AG04450 (cell line): ENCODE results near the gene USP2. TPM values are rescaled to one million over a fixed set of nuclear protein-coding genes. Genes with fewer than 3 reads are reported as not detected.

Experiments used
- CTCF ChIA-PET: fragments of 300-600, 350-600 bp; formaldehyde crosslinking; extraction: SDS; loops from one replicate; lab custom pipeline; 2022; ENCODE audit warnings: antibody characterized with exemption, inconsistent platforms; lab: Charles Lee
- POLR2A ChIA-PET: fragments of 350-600 bp; formaldehyde crosslinking; extraction: SDS; loops from one replicate; lab custom pipeline; 2021; ENCODE audit warnings: antibody characterized with exemption, inconsistent platforms; lab: Yijun Ruan, JAX
- DNase-seq: peaks from one replicate; pipeline ENCODE4 v3.0.0-alpha.2; 2011; ENCODE audit warnings: low read depth, low spot score
- H3K27ac ChIP-seq: one replicate; pipeline ENCODE4 v1.5.1; 2012; ENCODE audit warnings: low read depth, low read length, control low read depth
- H3K27me3 ChIP-seq: one replicate; pipeline ENCODE4 v1.6.0; 2012; ENCODE audit warnings: low read length; ENCODE audit not compliant: control insufficient read depth, insufficient read depth
- H3K4me3 ChIP-seq: 2 replicates; pipeline ENCODE4 v1.5.1; 2011; ENCODE audit warnings: mild to moderate bottlenecking, low read depth, low read length, control low read depth
- H3K9me3 ChIP-seq: 2 replicates; pipeline ENCODE4 v1.5.1; 2012; ENCODE audit warnings: low read length; ENCODE audit not compliant: control insufficient read depth, insufficient read depth
- CTCF ChIP-seq: IDR thresholded peaks from 2 replicates; pipeline ENCODE4 v1.5.1; 2011; ENCODE audit warnings: low read depth, low read length, control low read depth, inconsistent platforms
- polyA plus RNA-seq: library from polyadenylated mRNA; depleted of rRNA; stranded (reverse); fragments of >200 nt; gene quantifications from 2 replicates; pipeline ENCODE4 v1.2.3, GENCODE V29; 2011

The USP2 gene
- polyA plus RNA-seq, 1 experiment = 0.32 TPM

GRCh38 chr11:119400860-119401259, 19.4 kb upstream of the USP2 start:
- no peak for TF ChIP-seq CTCF
- no peak for DNase-seq
- no peak overlapping the region for H3K4me3 ChIP-seq
- H3K9me3 ChIP-seq = peaks cover 6% of the 10 kb centered on the region; the same call in 1 of the 2 replicates
- H3K27ac ChIP-seq = no peak overlapping the region
- ChIA-PET CTCF (interaction anchor here (0.6 to 3.2 kb wide), 4 partner anchors 20 to 74 kb away, joined by 3 to 13 read pairs (median 4); partner anchors contain the start of gene USP2), POLR2A (no interaction called here)
- no peaks in the 10 kb centered on the region for H3K27me3 ChIP-seq

- Histone ChIP-seq H3K4me3 (no peak overlapping the region), H3K27ac (no peak overlapping the region), H3K27me3 (no peaks in the 10 kb centered on the region), H3K9me3 (peaks cover 6% of the 10 kb centered on the region; the same call in 1 of the 2 replicates)
- no peak for TF ChIP-seq CTCF
- CTCF ChIA-PET = no interaction called here
- DNase-seq = no peak
- POLR2A ChIA-PET = no interaction called here
These were observed 16.2 kb upstream of the USP2 start for GRCh38 chr11:119397740-119398139.

GRCh38 chr11:119396835-119397234, 15.3 kb upstream of the USP2 start:
- ChIA-PET POLR2A (no interaction called here), CTCF (interaction anchor here (0.9 to 1.2 kb wide), 2 partner anchors 41 to 73 kb away, joined by 3 read pairs; no protein-coding TSS in a partner anchor)
- Histone ChIP-seq H3K27me3 (no peaks in the 10 kb centered on the region), H3K27ac (no peak overlapping the region), H3K4me3 (no peak overlapping the region), H3K9me3 (peaks cover 6% of the 10 kb centered on the region; the same call in 1 of the 2 replicates)
- no peak for DNase-seq
- TF ChIP-seq CTCF = no peak

GRCh38 chr11:119391275-119391674, 9.8 kb upstream of the USP2 start:
- POLR2A ChIA-PET = no interaction called here
- H3K4me3 ChIP-seq = no peak overlapping the region
- CTCF ChIA-PET = interaction anchor here (1.4 to 1.9 kb wide), 2 partner anchors 10 to 35 kb away, joined by 3 to 6 read pairs; no protein-coding TSS in a partner anchor

More at GRCh38 chr11:119391275-119391674, 9.8 kb upstream of the USP2 start:
- TF ChIP-seq CTCF = no peak
- no peak for DNase-seq
- no peak overlapping the region for H3K27ac ChIP-seq
- H3K27me3 ChIP-seq = peaks cover 4% of the 10 kb centered on the region
- H3K9me3 ChIP-seq = no peaks in the 10 kb centered on the region
